Muscle of leg (tissue), 11 donors: ENCODE results near the gene REXO4. TPM values are rescaled to one million over a fixed set of nuclear protein-coding genes. Genes with fewer than 3 reads are reported as not detected.

Experiments
- DNase-seq: peaks from one replicate; pipeline ENCODE4 v3.0.0; 2013
- H3K27ac ChIP-seq: one replicate; pipeline ENCODE4 v1.5.1; 2013; ENCODE audit warnings: mild to moderate bottlenecking, low read length, control low read depth
- H3K27me3 ChIP-seq: one replicate; pipeline ENCODE4 v1.6.1; 2013; ENCODE audit warnings: low read length; ENCODE audit not compliant: control insufficient read depth, insufficient read depth
- H3K36me3 ChIP-seq: one replicate; pipeline ENCODE4 v1.6.1; 2013; ENCODE audit warnings: low read length; ENCODE audit not compliant: control insufficient read depth, insufficient read depth
- H3K4me1 ChIP-seq: one replicate; pipeline ENCODE4 v1.6.1; 2013; ENCODE audit warnings: low read length; ENCODE audit not compliant: control insufficient read depth, insufficient read depth
- H3K4me3 ChIP-seq: one replicate; pipeline ENCODE4 v1.5.1; 2013; ENCODE audit warnings: low read length, control low read depth
- H3K9me3 ChIP-seq: replicated peaks from 2 replicates; pipeline ENCODE4 v1.6.1; 2013; ENCODE audit warnings: low read depth, low read length; ENCODE audit not compliant: control insufficient read depth
- WGBS: methylation state at CpG from one replicate; pipeline ENCODE4 v1.1.5; 2013; ENCODE audit warnings: missing lambda C conversion rate; ENCODE audit not compliant: insufficient coverage; 5-methylcytosine and 5-hydroxymethylcytosine counted together
- polyA plus RNA-seq, 8 donors: library from polyadenylated mRNA; unstranded; fragments of 120-200 nt; gene quantifications; one replicate each; pipeline versions ENCODE4 v1.2.1 to v1.2.3, GENCODE V29; 2013; ENCODE audit warnings: inconsistent platforms in 1 of 8, low replicate concordance in 1 of 8; ENCODE audit not compliant: insufficient read length in 8 of 8, insufficient read depth in 1 of 8
- total RNA-seq: library from RNA; stranded (reverse); fragments of 120-200 nt; gene quantifications from one replicate; pipeline ENCODE4 v1.2.4, GENCODE V29; 2013

The REXO4 gene
- total and polyA plus RNA-seq, 9 donors: 26.2 to 39.4 (median 37.4) TPM

DNA sequence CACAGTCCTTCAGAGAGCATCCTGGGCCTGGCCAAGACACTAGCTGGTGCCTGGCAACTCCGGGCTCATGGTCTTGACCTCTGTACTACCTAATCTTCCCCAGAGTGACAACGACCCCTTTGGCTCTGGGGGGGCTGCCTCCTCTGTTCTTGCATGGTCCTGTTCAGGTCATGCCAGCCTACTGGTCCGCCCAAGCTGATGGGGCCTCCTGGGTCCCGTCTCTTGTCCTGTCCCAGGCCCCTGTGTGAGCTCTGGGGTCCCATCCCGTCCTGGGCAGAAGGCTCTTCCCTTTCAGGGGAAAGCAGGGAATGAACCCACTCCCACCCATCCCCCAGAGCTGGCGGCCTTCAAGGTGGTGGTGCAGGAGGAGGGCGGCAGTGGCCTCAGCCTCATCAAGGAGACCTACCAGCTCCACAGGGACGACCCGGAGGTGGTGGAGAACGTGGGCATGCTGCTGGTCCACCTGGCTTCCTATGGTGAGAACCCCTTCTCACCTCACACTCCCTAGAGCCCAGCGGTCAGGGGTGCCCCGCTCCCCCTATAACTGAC lies 13.3 kb downstream of the REXO4 start:
- Histone ChIP-seq H3K27me3 (no peaks in the 10 kb centered on the region), H3K4me1 (peaks cover 13% of the 10 kb centered on the region), H3K9me3 (no peaks in the 10 kb centered on the region), H3K4me3 (no peak overlapping the region), H3K36me3 (peaks cover 59% of the 10 kb centered on the region), H3K27ac (no peak overlapping the region)
- no peak for DNase-seq
- 87% methylated on average over 2 of the region's 12 CpGs for WGBS

- no peak for DNase-seq
- H3K9me3 ChIP-seq: no peaks in the 10 kb centered on the region
- H3K4me1 ChIP-seq: peaks cover 13% of the 10 kb centered on the region
- no peak overlapping the region for H3K27ac ChIP-seq
- no peak overlapping the region for H3K4me3 ChIP-seq
- no peaks in the 10 kb centered on the region for H3K27me3 ChIP-seq
- peaks cover 57% of the 10 kb centered on the region for H3K36me3 ChIP-seq
- 69% methylated on average over 15 of the region's 16 CpGs for WGBS
Measured at GRCh38 chr9:133403766-133404453, 13.9 kb downstream of the REXO4 start.

DNA sequence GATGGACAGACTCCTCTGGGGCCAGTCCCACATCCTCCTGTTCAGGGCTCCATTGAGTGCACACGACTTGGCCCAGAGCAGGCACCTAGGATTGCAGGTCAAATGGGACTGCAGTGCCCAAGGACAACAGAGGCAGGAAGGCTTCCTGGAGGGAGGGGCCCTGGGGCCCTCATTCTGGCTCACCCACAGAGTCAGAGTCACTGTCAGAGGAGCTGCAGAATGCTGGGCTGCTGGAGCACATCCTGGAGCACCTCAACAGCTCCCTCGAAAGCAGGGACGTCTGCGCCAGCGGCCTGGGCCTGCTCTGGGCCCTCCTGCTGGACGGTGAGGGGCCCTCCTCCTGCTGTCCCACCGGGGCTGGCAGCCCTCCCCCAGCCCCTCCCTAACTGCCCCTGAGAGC lies 15.1 kb downstream of the REXO4 start:
- 83% methylated on average over 5 of the region's 7 CpGs for WGBS
- Histone ChIP-seq H3K27ac (no peak overlapping the region), H3K9me3 (no peaks in the 10 kb centered on the region), H3K4me1 (peaks cover 13% of the 10 kb centered on the region), H3K4me3 (no peak overlapping the region), H3K36me3 (peaks cover 53% of the 10 kb centered on the region), H3K27me3 (peaks cover 4% of the 10 kb centered on the region)
- DNase-seq: no peak

GRCh38 chr9:133401588-133401987 lies 16.2 kb downstream of the REXO4 start:
- WGBS: 87% methylated on average over 4 of the region's 6 CpGs
- Histone ChIP-seq H3K27ac (no peak overlapping the region), H3K36me3 (peaks cover 44% of the 10 kb centered on the region), H3K4me3 (no peak overlapping the region), H3K4me1 (peaks cover 11% of the 10 kb centered on the region), H3K27me3 (peaks cover 15% of the 10 kb centered on the region), H3K9me3 (no peaks in the 10 kb centered on the region)
- no peak for DNase-seq

DNA sequence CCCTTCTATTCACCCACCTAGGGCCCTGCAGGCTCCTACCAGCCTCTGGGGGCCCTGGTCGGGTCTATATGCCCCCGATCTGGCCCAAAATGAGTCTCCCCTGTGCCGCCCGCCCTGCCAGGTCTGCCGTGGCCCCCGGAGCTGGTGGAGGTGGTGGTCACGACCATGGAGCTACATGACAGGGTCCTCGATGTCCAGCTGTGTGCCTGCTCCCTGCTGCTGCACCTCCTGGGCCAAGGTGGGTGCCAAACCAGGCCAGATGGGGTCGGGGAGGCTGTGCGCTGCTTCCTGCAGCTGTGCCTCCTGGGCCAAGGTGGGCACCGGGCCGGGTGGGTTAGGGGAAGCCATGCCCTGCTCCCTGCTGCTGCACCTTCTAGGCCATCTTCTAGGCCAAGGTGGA lies 17.5 kb downstream of the REXO4 start:
- DNase-seq: no peak
- no peak overlapping the region for H3K4me3 ChIP-seq
- no peaks in the 10 kb centered on the region for H3K9me3 ChIP-seq
- peaks cover 18% of the 10 kb centered on the region for H3K27me3 ChIP-seq
- no peak overlapping the region for H3K27ac ChIP-seq
- H3K36me3 ChIP-seq: peaks cover 31% of the 10 kb centered on the region
- H3K4me1 ChIP-seq: no peaks in the 10 kb centered on the region
- 90% methylated on average over 11 of the region's 12 CpGs for WGBS

DNA sequence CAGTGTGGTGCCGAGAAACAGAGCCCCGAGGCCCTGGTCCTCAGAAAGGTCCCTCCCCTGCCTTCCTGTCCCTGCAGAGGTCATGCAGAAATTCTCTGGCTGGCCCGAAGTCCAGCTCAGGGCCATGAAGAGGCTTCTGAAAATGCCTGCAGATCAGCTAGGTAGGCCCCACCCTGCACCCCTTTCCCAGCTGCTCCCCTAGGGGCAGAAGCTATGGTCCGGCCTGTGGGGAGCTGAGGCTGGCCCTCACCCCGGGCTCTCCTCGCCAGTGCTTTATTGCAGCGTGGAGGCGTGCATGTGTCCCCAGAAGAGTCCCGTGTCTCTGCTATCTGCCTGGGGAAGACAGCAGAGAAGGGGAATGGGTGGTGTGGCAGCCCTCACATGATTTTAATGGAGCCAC lies 19.9 kb downstream of the REXO4 start:
- Histone ChIP-seq H3K4me1 (no peaks in the 10 kb centered on the region), H3K27me3 (peaks cover 28% of the 10 kb centered on the region), H3K4me3 (no peak overlapping the region), H3K9me3 (no peaks in the 10 kb centered on the region), H3K27ac (no peak overlapping the region), H3K36me3 (peaks cover 10% of the 10 kb centered on the region)
- no peak for DNase-seq
- 65% methylated on average over 5 of the region's 9 CpGs for WGBS

- Histone ChIP-seq H3K27me3 (peaks cover 28% of the 10 kb centered on the region), H3K27ac (no peak overlapping the region), H3K4me3 (no peak overlapping the region), H3K9me3 (no peaks in the 10 kb centered on the region), H3K4me1 (no peaks in the 10 kb centered on the region), H3K36me3 (peaks cover 9% of the 10 kb centered on the region)
- WGBS: 68% methylated on average over 4 of the region's 6 CpGs
- no peak for DNase-seq
Measured at GRCh38 chr9:133397370-133397769, 20.4 kb downstream of the REXO4 start.

GRCh38 chr9:133396952-133397351 lies 20.9 kb downstream of the REXO4 start:
- H3K9me3 ChIP-seq: no peaks in the 10 kb centered on the region
- H3K4me3 ChIP-seq: no peak overlapping the region
- H3K36me3 ChIP-seq: peaks cover 5% of the 10 kb centered on the region
- no peak overlapping the region for H3K27ac ChIP-seq
- H3K4me1 ChIP-seq: no peaks in the 10 kb centered on the region
- WGBS: 18% methylated on average over 14 of the region's 14 CpGs
- DNase-seq: no peak
- H3K27me3 ChIP-seq: peaks cover 28% of the 10 kb centered on the region

DNA sequence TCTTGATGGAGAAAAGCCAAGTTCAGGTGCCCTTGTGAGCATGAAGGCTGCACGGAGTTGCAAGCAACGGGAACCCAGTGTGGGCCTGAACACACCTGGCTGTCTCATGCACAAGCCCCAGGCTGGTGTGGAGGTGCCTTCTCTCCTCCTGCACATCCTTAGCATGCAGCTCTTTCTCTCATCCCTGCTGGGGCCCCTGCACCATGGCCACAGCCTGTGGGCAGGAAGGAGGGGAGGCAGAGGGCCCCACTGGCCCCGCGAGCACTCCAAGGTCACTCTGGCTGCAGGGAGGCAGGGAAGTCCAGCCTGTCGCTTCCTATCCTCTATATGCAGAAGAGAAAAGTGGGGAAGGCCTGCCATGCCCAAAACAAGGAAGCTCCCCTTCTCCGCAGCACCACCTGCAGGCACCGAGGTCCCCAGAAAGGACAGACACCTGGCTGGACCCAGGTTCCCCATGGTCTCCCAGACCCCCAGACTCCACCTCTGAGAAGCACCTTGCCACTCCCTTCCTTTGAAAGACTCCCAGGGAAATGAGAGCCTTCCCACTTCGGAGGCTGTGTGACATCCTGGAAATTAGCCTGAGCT lies 23.0 kb downstream of the REXO4 start:
- Histone ChIP-seq H3K4me3 (no peak overlapping the region), H3K27me3 (peaks cover 28% of the 10 kb centered on the region), H3K27ac (no peak overlapping the region), H3K4me1 (no peaks in the 10 kb centered on the region), H3K9me3 (no peaks in the 10 kb centered on the region), H3K36me3 (no peaks in the 10 kb centered on the region)
- no peak for DNase-seq
- WGBS: 32% methylated on average over 3 of the region's 8 CpGs

DNA sequence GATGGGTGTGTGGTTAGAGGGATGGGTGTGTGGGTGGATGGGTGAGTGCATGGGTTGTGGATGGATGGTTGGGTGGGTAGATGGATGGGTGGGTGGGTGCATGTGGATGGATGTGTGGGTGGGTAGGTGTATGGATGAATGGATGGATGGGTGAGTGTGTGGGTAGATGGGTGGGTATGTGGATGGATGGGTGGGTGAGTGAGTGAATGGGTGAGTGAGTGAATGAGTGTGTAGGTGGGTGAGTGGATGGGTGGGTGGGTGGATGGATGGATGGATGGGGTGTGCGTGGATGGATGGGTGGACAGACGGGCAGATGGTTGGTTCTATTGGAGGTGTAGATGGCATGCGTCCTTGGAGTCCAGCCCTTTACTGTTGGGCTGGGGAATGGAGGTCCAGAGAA lies 24.4 kb downstream of the REXO4 start:
- Histone ChIP-seq H3K9me3 (no peaks in the 10 kb centered on the region), H3K4me1 (no peaks in the 10 kb centered on the region), H3K27me3 (peaks cover 28% of the 10 kb centered on the region), H3K36me3 (no peaks in the 10 kb centered on the region), H3K27ac (no peak overlapping the region), H3K4me3 (no peak overlapping the region)
- 91% methylated on average over 3 of the region's 3 CpGs for WGBS
- DNase-seq: no peak
